ENCODE results near the gene TSHR.

DNA sequence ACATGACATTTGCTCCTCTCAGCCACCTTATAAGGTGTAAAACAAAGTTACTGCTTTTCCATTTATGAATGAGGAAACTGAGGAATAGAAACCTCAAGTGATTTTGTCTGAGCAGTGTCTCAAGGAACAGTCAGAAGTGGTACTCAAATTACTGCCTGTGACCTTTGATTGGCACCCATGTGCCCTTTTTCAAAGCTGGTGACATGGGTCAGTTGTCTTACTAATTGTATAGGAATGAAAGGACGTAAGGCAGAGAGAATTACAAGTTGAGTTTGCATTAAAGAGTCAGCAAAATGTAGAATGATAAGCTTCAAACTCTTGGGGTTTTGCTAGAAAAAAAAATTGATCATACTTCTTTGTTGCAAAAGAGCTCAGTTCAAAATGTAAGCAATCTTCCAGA is 136.2 kb downstream of the TSHR start:
- no peak for TF ChIP-seq EZH2 (IDR thresholded peaks at IDR 0.05)
- TF ChIP-seq POLR2AphosphoS5 (IDR thresholded peaks at IDR 0.05; ENCODE audit: borderline replicate concordance, low read depth, low read length) = no peak

Data from SK-N-MC (cell line).